ENCODE results near the gene RNASE7. TPM values are rescaled to one million over a fixed set of nuclear protein-coding genes. Genes with fewer than 3 reads are reported as not detected.
"Not testable (repeated sequence)": the region's sequence is repeated elsewhere in the genome, so short reads cannot be mapped to it uniquely, and the experiment has no call there.

RNASE7 gene
- total RNA-seq = not detected

GRCh38 chr14:21041676-21042433, at the start of gene RNASE7:
TSS of gene RNASE7 (plus strand) at chr14:21042362. CDS start at chr14:21042993, 631 bp downstream.
- ATAC-seq (no peak), DNase-seq (ENCODE audit: low spot score in 2 of 2) (no peak)
- peak within 1 kb of the TSS in 1 of 2 donors; percentile 78 for H3K27ac Mint-ChIP-seq
- no peaks in the 10 kb centered on the region for H3K9me3 Mint-ChIP-seq
- H3K36me3 Mint-ChIP-seq = no peaks in the 10 kb centered on the region

DNA sequence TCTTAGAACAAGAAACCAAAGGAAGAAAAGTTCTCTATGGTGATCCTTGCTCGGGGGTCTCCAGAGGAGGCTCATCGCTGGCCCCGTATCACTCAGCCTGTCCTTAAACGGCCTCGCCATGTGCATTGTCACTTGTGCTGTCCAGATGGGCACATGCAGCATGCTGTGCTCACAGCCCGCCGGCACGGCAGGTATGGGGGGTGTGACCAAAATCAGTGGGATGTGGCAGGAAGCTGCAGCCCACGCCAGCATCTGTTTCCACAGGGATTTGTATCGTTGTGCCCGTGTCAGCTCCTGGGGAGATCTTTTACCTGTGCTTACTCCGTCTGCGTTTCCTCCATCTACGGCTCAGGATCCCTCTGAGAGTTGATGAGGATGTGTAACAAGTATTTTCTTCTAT, 45.6 kb upstream of the RNASE7 start:
- DNase-seq (ENCODE audit: low spot score in 2 of 2) = no peak
- Mint-ChIP-seq H3K9me3 (no peaks in the 10 kb centered on the region), H3K36me3 (peaks cover 15 to 30% of the 10 kb centered on the region in 2 donors), H3K27ac (no peak overlapping the region)
- ATAC-seq = no peak

DNA sequence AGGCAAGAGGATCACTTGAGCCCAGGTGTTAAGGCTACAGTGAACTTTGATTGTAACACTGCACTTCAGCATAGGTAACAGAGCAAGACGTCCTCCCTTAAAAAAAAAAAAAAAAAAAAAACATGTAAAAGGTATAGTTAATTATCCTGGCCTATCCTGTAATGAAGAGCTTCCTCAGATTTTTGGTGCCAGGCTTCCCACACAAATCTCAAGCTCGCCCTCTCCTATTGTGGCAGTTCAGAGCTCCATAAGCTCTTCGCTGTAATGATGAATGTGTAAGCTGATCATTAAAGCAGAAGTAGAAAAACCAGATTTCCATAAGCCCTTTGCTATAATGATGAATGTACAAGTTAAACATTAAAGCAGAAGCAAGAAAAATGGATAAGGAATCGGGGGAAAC, 45.0 kb upstream of the RNASE7 start:
- Mint-ChIP-seq H3K27ac (no peak overlapping the region), H3K9me3 (no peaks in the 10 kb centered on the region), H3K36me3 (peaks cover 11 to 24% of the 10 kb centered on the region in 2 donors)
- DNase-seq (ENCODE audit: low spot score in 2 of 2) = no peak
- ATAC-seq = no peak

- ATAC-seq = no peak
- H3K27ac Mint-ChIP-seq = no peak overlapping the region
- peaks cover 11 to 22% of the 10 kb centered on the region in 2 donors for H3K36me3 Mint-ChIP-seq
- no peak for DNase-seq (ENCODE audit: low spot score in 2 of 2)
- no peaks in the 10 kb centered on the region for H3K9me3 Mint-ChIP-seq
These were observed 44.6 kb upstream of the RNASE7 start for GRCh38 chr14:20997564-20997963.

GRCh38 chr14:20998139-20998538, 44.0 kb upstream of the RNASE7 start:
- Mint-ChIP-seq H3K36me3 (peaks cover 11 to 17% of the 10 kb centered on the region in 2 donors), H3K9me3 (no peaks in the 10 kb centered on the region), H3K27ac (peak overlapping the region in 1 of 2 donors; percentile 23)
- no peak for DNase-seq (ENCODE audit: low spot score in 2 of 2)
- no peak for ATAC-seq

DNA sequence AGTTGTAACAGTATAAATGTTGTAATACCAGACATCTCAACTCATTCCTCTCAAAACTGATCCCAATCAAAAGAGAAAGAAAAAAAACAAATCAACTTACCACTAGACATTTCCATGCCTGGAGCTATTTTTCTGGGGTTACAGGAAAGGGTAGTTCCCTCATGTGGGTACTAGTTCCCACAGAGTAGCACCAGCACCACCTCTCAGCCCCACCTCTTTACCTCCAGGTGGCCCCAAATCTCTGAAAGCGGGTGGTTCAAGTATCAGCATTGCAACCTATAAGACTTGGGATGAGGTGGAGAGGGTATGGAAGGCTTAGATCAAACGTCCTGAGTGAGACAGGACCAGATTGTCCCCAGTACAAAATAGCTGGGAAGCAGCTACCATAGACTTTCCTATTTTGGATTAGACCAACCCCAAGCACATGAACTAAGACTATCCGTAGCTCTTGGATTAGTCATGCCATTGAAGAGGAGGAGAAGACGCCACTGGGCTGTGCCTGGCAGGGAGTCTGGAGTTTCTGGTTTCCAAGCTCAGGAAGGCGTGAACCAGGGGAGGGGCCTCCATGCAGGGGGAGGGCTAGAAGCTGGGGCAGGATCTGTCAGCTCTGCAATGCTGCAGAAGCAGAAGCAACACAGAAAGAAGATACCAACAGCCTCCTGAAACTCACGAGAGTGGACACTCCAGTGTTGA, 43.3 kb upstream of the RNASE7 start, which contains the start of gene SLC39A2:
Gene SLC39A2 (plus strand): TSS at position 620 of the 693 bp plus-strand sequence. CDS start 154 bp downstream, outside the sequence.
- DNase-seq (ENCODE audit: low spot score in 2 of 2) = no peak
- H3K27ac Mint-ChIP-seq = peak within 1 kb of the TSS; percentile 23 to 26
- H3K9me3 Mint-ChIP-seq = no peaks in the 10 kb centered on the region
- peaks cover 11% of the 10 kb centered on the region in 2 donors for H3K36me3 Mint-ChIP-seq
- no peak for ATAC-seq

- DNase-seq (ENCODE audit: low spot score in 2 of 2) = no peak
- peaks cover 7 to 9% of the 10 kb centered on the region in 2 donors for H3K36me3 Mint-ChIP-seq
- no peak for ATAC-seq
- H3K27ac Mint-ChIP-seq = peak overlapping the region in 1 of 2 donors; percentile 1
- no peaks in the 10 kb centered on the region for H3K9me3 Mint-ChIP-seq
These were observed 42.6 kb upstream of the RNASE7 start for GRCh38 chr14:20999591-20999990.

GRCh38 chr14:21001218-21001617, 40.9 kb upstream of the RNASE7 start:
- DNase-seq (ENCODE audit: low spot score in 2 of 2) (no peak), ATAC-seq (no peak)
- Mint-ChIP-seq H3K27ac (no peak overlapping the region), H3K36me3 (no peaks in the 10 kb centered on the region), H3K9me3 (no peaks in the 10 kb centered on the region)

- no peak for ATAC-seq
- no peaks in the 10 kb centered on the region for H3K9me3 Mint-ChIP-seq
- no peak for DNase-seq (ENCODE audit: low spot score in 2 of 2)
- H3K36me3 Mint-ChIP-seq = no peaks in the 10 kb centered on the region
- no peak overlapping the region for H3K27ac Mint-ChIP-seq
These were observed 38.3 kb upstream of the RNASE7 start for GRCh38 chr14:21003788-21004346.

DNA sequence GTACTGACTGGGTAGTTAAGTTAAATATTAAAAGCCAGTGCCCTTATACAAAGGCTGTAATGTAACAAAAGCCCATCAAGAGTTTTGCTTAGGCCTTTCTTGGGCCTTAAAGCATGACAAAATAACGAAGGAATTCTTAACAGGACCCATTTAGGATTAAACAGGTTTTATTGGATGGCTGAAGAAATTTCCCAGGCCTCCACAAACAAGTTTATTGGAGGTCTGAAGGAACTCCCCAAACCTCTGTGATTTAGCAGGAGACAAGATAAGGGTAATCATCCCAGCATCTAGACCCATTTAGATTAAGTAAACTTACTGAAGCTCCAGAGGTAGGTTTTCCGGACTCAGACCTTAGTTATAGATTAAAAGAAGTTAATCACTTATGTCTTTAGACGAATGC, 32.4 kb upstream of the RNASE7 start:
- H3K36me3 Mint-ChIP-seq; H3K27ac Mint-ChIP-seq; DNase-seq (ENCODE audit: low spot score in 2 of 2); H3K9me3 Mint-ChIP-seq; ATAC-seq: not testable (repeated sequence)

DNA sequence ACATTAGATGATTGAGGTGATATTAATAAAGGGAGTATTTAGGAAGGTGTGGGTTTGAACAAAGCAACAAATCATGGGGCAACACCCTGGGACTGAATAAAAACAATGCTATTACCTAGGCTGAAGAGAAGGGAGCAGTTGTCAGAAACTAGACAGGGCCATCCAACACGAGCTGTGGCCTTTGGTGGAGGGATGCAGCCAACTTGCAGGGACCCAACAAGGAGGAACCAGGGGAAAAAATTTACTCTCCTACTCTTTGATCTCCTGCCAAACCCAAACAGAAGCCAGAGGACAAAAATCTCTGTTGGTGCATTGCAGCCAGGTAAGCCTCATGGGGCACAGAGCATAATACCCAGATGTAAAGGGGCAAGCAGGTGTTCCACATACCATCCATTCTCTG, 31.0 kb upstream of the RNASE7 start:
- DNase-seq (ENCODE audit: low spot score in 2 of 2) (no peak), ATAC-seq (no peak)
- no peaks in the 10 kb centered on the region for H3K36me3 Mint-ChIP-seq
- H3K9me3 Mint-ChIP-seq = no peaks in the 10 kb centered on the region
- no peak overlapping the region for H3K27ac Mint-ChIP-seq

- no peaks in the 10 kb centered on the region for H3K36me3 Mint-ChIP-seq
- no peak overlapping the region for H3K27ac Mint-ChIP-seq
- H3K9me3 Mint-ChIP-seq = no peaks in the 10 kb centered on the region
- DNase-seq (ENCODE audit: low spot score in 2 of 2) (peak; percentile 66 to 79), ATAC-seq (peak; percentile 82 to 85)
These were observed 27.4 kb upstream of the RNASE7 start for GRCh38 chr14:21014761-21015190.

DNA sequence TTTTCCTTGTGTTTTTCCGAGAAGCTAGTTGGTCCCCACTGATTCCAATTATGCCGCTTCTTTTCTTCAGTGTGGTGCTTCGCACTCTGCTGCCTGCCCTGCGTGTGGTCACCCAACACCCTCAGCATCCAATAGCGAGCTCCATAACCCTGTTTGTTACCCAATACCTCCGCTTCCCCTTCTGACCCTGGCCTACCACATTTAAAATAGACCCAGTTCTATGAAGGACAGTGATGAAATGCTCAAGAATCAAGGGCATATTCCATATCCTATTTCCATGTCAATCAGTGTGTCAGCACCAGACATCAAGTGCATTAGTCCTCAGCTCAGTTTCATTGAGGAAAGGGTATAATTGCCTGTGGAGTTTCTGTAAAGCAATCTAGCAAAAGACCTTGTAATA, 26.9 kb upstream of the RNASE7 start:
- H3K36me3 Mint-ChIP-seq = no peaks in the 10 kb centered on the region
- H3K27ac Mint-ChIP-seq = no peak overlapping the region
- H3K9me3 Mint-ChIP-seq = no peaks in the 10 kb centered on the region
- ATAC-seq = no peak
- no peak for DNase-seq (ENCODE audit: low spot score in 2 of 2)

- ATAC-seq = no peak
- DNase-seq (ENCODE audit: low spot score in 2 of 2) = no peak
- Mint-ChIP-seq H3K36me3 (no peaks in the 10 kb centered on the region), H3K9me3 (no peaks in the 10 kb centered on the region), H3K27ac (no peak overlapping the region)
These were observed 25.6 kb upstream of the RNASE7 start for GRCh38 chr14:21016413-21017190.

DNA sequence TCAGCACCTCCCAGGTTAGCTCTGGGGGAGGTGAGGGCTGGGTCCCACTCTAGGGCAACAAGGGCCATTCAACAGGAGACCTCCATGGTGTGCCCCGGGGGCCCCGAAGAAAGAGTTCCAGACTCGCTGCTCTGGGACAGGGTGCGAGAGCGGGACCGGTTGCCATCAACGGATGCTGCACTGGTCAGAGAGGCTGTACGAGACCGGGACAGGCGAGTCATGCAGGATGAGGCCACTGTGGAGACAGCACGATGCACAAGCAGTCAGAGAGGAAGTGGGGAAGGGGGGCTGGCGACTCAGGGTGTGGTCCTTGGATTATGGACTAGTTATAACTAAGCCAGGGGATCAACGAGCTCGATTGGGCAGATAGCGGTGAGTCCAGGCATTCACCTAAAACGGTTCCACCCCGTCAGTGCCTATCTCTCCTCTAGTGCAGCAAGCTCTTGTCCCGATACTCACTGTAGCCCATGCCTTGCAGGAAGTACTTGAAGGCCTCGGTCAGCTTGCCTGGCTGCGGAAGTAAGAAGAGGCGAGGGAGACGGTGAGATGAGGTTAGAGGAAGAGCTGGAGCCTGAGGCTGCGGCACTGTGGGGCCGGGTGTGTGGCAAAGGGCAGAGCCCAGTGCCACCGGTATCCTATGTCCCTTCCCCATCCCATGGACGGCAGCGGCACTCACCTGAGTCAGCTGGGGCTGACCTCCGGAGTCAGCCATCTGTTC, 24.5 kb upstream of the RNASE7 start:
- H3K27ac Mint-ChIP-seq = no peak overlapping the region
- DNase-seq (ENCODE audit: low spot score in 2 of 2) (no peak), ATAC-seq (no peak)
- no peaks in the 10 kb centered on the region for H3K9me3 Mint-ChIP-seq
- H3K36me3 Mint-ChIP-seq = no peaks in the 10 kb centered on the region

GRCh38 chr14:21018286-21018685, 23.9 kb upstream of the RNASE7 start:
- DNase-seq (ENCODE audit: low spot score in 2 of 2) = no peak
- no peaks in the 10 kb centered on the region for H3K36me3 Mint-ChIP-seq
- H3K27ac Mint-ChIP-seq = no peak overlapping the region
- ATAC-seq = no peak
- H3K9me3 Mint-ChIP-seq = no peaks in the 10 kb centered on the region

Data from activated naive CD4-positive, alpha-beta T cell treated with anti-CD3 and anti-CD28 coated beads, Interleukin-2, amount 50 U/mL, for 72 hours (primary cell).